K562 (cell line): ENCODE results near the gene PHETA2. TPM values are rescaled to one million over a fixed set of nuclear protein-coding genes. Genes with fewer than 3 reads are reported as not detected.

Experiments
- BHLHE40 ChIP-seq: IDR thresholded peaks from 2 replicates; pipeline ENCODE4 v1.6.1; 2011; ENCODE audit warnings: low read length, improper control_type of control experiment
- BRCA1 ChIP-seq, 2 experiments: fragments of 450-650 bp in 1 of 2; sonication (generic) in 1 of 2; formaldehyde crosslinking in 1 of 2; IDR thresholded peaks; 2 replicates each; pipeline versions ENCODE4 v1.5.0 to v1.6.1; 2017 to 2020; ENCODE audit warnings: mild to moderate bottlenecking in 1 of 2, missing genetic modification reagents in 1 of 2
- CHD1 ChIP-seq: fragments of 200-600 bp; sonication (generic); IDR thresholded peaks from one replicate; pipeline ENCODE4 v1.6.1; 2012; ENCODE audit warnings: mild to moderate bottlenecking, moderate library complexity, low read length, inconsistent platforms
- CREM ChIP-seq: IDR thresholded peaks from 2 replicates; pipeline ENCODE4 v1.6.1; 2014; ENCODE audit warnings: antibody characterized with exemption, low read depth
- FOXP1 ChIP-seq: sonication (generic); formaldehyde crosslinking; IDR thresholded peaks from 2 replicates; pipeline ENCODE4 v1.8.0; 2022; ENCODE audit warnings: mild to moderate bottlenecking, missing genetic modification reagents
- HDAC2 ChIP-seq: fragments of 450-650 bp; IDR thresholded peaks from 2 replicates; pipeline ENCODE4 v1.6.1; 2016; ENCODE audit warnings: mild to moderate bottlenecking
- HLTF ChIP-seq: fragments of 450-650 bp; IDR thresholded peaks from 2 replicates; pipeline ENCODE4 v1.6.1; 2016
- HNRNPL ChIP-seq: fragments of 200-400 bp; formaldehyde crosslinking; IDR thresholded peaks from 2 replicates; pipeline ENCODE4 v1.6.1; 2017; ENCODE audit warnings: low read depth, mild to moderate bottlenecking, low read length
- KDM1A ChIP-seq, 2 experiments: fragments of 450-650 bp; IDR thresholded peaks; 2 replicates each; pipeline ENCODE4 v1.6.1; 2016; ENCODE audit warnings: mild to moderate bottlenecking in 2 of 2
- MAZ ChIP-seq, 2 experiments: fragments of 450-650 bp in 1 of 2; sonication (generic) in 1 of 2; formaldehyde crosslinking; IDR thresholded peaks in 1 of 2; conservative IDR thresholded peaks in 1 of 2; 2 replicates each; pipeline versions ENCODE4 v1.4.0 to v1.5.0; 2020; ENCODE audit warnings: mild to moderate bottlenecking in 1 of 2, missing genetic modification reagents in 1 of 2
- MEF2D ChIP-seq: conservative IDR thresholded peaks from 2 replicates; pipeline ENCODE4 v1.6.1; 2016; ENCODE audit warnings: low read depth, missing genetic modification characterization, missing compliant biosample characterization
- RBM22 ChIP-seq: fragments of 200-400 bp; formaldehyde crosslinking; IDR thresholded peaks from 2 replicates; pipeline ENCODE4 v1.6.1; 2018; ENCODE audit warnings: low read length, low read depth; ENCODE audit not compliant: poor library complexity, severe bottlenecking
- TAF7 ChIP-seq: fragments of 450-650 bp; IDR thresholded peaks from 2 replicates; pipeline ENCODE4 v1.6.1; 2016; ENCODE audit warnings: missing genetic modification characterization, missing compliant biosample characterization
- XRCC3 ChIP-seq: fragments of 450-650 bp; IDR thresholded peaks from 2 replicates; pipeline ENCODE4 v1.6.1; 2017; ENCODE audit warnings: mild to moderate bottlenecking, moderate library complexity
- ZNF586 ChIP-seq: fragments of 450-650 bp; formaldehyde crosslinking; conservative IDR thresholded peaks from 2 replicates; pipeline ENCODE4 v1.4.0; 2020; ENCODE audit warnings: mild to moderate bottlenecking, moderate library complexity
- ZNF76 ChIP-seq: fragments of 250-450 bp; sonication (Bioruptor Pico); IDR thresholded peaks from 2 replicates; pipeline ENCODE4 v1.4.0; 2020; ENCODE audit warnings: mild to moderate bottlenecking, moderate library complexity, borderline replicate concordance
- polyA plus RNA-seq, 8 experiments: library from polyadenylated mRNA; depleted of rRNA in 4 of 8; stranded (reverse) in 5 of 8; unstranded in 3 of 8; fragments of >200 nt; fragmentation: Nextera tagmentation in 2 of 8; fragmentation: Illumina TruSeq in 1 of 8; extraction: Ambion mirVana in 2 of 8; extraction: Trizol in 1 of 8; gene quantifications; 2 replicates each; pipeline versions ENCODE4 v1.2.1 to v1.2.3, GENCODE V29; 2011 to 2014; ENCODE audit warnings: inconsistent platforms in 1 of 8, missing spikeins in 1 of 8
- total RNA-seq, 7 experiments: library from RNA; depleted of rRNA in 6 of 7; stranded (reverse); fragments of >200 nt in 6 of 7; fragmentation: Illumina TruSeq in 2 of 7; extraction: Trizol in 2 of 7; gene quantifications; 2 replicates each; pipeline versions ENCODE4 v1.2.1 to v1.2.3, GENCODE V29; 2011 to 2021; ENCODE audit warnings: low replicate concordance in 1 of 7
- TF ChIP-seq, protein P1 (sequence below): fragments of 200-800 bp; sonication (Bioruptor generic); IDR thresholded peaks from 2 replicates; pipeline ENCODE4 v1.6.1; 2016; ENCODE audit warnings: missing genetic modification characterization, missing compliant biosample characterization
- TF ChIP-seq, protein P2 (sequence below): fragments of 250-450 bp; sonication (Bioruptor Pico); IDR thresholded peaks from 2 replicates; pipeline ENCODE4 v1.4.0; 2020; ENCODE audit warnings: mild to moderate bottlenecking, moderate library complexity
- TF ChIP-seq, protein P3 (sequence below): fragments of 450-650 bp; IDR thresholded peaks from 2 replicates; pipeline ENCODE4 v1.6.1; 2016; ENCODE audit warnings: low read depth, mild to moderate bottlenecking, moderate library complexity

The PHETA2 gene
- total and polyA plus RNA-seq, 9 of the 15 experiments (the other 6 are each of a cell fraction or from before 2014, with no cell fraction given) = 0.07 to 0.22 (median 0.08) TPM; not detected in 5

DNA sequence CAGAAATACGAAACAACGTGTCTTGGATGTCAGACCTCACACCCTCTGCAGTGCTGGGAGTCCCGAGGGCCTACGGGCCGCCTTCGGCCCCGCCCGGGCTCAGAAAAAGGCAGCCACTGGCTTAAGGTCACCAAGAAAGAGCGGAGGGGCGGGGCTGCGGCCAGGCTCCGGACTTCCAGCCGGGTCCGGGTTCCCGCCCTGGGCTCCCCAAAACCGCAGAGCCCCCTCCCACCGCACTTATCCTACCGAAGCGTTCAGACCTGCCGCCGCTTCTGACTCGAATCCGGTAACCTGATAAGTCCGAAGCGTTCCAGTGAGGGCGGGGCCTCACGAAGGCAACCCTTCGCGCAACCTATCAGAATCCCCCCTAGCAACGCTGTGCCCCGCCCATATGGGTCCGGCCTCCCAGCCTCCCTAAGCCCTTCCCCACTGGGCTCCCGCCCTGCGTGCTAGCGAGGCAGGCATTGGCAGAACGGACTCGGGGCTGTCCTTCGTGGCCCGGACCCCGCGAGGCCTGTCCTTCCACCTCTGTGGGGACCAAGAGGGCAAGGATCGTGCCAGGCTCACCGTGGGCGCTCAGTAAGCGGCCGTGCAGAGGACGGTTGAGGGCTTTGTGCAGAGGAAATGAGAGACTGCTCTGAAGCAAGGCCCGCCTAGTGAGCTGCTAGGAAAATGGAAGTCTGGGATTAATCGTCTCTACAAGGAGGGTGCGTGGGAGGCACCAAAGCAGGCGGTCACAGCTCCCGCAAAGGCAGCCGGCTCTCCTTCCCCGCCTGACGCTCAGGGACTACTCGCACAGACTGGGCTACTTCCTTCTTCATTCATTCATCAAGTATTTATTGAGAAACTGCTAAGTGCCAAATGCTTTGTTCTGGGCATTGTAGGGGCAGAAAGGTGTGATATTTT is 3.3 kb upstream of the PHETA2 start, which contains the start of gene NAGA (continued):
- TF ChIP-seq, protein P1, sequence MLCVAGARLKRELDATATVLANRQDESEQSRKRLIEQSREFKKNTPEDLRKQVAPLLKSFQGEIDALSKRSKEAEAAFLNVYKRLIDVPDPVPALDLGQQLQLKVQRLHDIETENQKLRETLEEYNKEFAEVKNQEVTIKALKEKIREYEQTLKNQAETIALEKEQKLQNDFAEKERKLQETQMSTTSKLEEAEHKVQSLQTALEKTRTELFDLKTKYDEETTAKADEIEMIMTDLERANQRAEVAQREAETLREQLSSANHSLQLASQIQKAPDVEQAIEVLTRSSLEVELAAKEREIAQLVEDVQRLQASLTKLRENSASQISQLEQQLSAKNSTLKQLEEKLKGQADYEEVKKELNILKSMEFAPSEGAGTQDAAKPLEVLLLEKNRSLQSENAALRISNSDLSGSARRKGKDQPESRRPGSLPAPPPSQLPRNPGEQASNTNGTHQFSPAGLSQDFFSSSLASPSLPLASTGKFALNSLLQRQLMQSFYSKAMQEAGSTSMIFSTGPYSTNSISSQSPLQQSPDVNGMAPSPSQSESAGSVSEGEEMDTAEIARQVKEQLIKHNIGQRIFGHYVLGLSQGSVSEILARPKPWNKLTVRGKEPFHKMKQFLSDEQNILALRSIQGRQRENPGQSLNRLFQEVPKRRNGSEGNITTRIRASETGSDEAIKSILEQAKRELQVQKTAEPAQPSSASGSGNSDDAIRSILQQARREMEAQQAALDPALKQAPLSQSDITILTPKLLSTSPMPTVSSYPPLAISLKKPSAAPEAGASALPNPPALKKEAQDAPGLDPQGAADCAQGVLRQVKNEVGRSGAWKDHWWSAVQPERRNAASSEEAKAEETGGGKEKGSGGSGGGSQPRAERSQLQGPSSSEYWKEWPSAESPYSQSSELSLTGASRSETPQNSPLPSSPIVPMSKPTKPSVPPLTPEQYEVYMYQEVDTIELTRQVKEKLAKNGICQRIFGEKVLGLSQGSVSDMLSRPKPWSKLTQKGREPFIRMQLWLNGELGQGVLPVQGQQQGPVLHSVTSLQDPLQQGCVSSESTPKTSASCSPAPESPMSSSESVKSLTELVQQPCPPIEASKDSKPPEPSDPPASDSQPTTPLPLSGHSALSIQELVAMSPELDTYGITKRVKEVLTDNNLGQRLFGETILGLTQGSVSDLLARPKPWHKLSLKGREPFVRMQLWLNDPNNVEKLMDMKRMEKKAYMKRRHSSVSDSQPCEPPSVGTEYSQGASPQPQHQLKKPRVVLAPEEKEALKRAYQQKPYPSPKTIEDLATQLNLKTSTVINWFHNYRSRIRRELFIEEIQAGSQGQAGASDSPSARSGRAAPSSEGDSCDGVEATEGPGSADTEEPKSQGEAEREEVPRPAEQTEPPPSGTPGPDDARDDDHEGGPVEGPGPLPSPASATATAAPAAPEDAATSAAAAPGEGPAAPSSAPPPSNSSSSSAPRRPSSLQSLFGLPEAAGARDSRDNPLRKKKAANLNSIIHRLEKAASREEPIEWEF (CRISPR knock-in tag) = no peak
- TF ChIP-seq, protein P2, sequence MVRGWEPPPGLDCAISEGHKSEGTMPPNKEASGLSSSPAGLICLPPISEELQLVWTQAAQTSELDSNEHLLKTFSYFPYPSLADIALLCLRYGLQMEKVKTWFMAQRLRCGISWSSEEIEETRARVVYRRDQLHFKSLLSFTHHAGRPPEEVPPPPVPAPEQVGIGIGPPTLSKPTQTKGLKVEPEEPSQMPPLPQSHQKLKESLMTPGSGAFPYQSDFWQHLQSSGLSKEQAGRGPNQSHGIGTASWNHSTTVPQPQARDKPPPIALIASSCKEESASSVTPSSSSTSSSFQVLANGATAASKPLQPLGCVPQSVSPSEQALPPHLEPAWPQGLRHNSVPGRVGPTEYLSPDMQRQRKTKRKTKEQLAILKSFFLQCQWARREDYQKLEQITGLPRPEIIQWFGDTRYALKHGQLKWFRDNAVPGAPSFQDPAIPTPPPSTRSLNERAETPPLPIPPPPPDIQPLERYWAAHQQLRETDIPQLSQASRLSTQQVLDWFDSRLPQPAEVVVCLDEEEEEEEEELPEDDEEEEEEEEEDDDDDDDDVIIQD (CRISPR knock-in tag) = no peak
- TF ChIP-seq RBM22 (no peak), HDAC2 (peak; percentile 60; the same call in 1 of the 2 replicates), CREM (peak; percentile 13), BHLHE40 (no peak; the same call in 1 of the 2 replicates), HNRNPL (peak; percentile 81), MEF2D (tag) (no peak), XRCC3 (no peak), BRCA1 (IDR thresholded peaks at IDR 0.05) (no peak), BRCA1 (CRISPR knock-in tag; IDR thresholded peaks at IDR 0.05) (no peak), HLTF (no peak), TAF7 (tag) (0 out of 2 replicates have a peak, but pooled peaks have one; percentile 49), KDM1A (IDR thresholded peaks at IDR 0.05) (no peak), MAZ (CRISPR knock-in tag; conservative IDR thresholded peaks at IDR 0.05 in 1 of 2, IDR thresholded peaks at IDR 0.05 in 1 of 2) (peak; percentile 59 to 82; a peak in 3 of 4 replicates), ZNF76 (CRISPR knock-in tag) (no peak), CHD1 (no peak), ZNF586 (no peak), FOXP1 (CRISPR knock-in tag) (0 out of 2 replicates have a peak, but pooled peaks have one; percentile 52)
- TF ChIP-seq, protein P3, sequence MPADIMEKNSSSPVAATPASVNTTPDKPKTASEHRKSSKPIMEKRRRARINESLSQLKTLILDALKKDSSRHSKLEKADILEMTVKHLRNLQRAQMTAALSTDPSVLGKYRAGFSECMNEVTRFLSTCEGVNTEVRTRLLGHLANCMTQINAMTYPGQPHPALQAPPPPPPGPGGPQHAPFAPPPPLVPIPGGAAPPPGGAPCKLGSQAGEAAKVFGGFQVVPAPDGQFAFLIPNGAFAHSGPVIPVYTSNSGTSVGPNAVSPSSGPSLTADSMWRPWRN = 0 out of 2 replicates have a peak, but pooled peaks have one; percentile 51
